ENCODE measurements around the gene NAV2.

The NAV2 gene

GRCh38 chr11:19779740-19780139, 67.1 kb downstream of the NAV2 start:
- DNase-seq = no peak

DNA sequence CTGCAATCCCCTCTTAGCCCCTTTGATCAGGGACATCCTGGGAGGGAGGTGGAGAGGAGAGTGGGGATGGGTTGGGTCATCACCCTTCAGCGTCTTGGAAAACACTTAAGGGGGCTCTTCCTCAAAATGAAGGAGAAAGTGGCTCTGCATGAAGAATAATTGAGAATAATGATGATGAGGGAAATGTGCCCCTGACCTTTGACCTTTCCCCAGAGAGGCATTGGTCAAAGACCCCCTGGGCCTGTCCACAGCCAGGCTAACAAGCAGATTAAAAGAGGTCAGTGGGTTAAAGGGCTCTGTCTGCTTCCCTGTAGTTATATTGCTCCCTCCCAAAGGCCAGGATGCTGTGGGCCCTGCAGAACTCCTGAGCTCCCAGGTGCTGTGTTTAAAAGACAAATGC, 68.7 kb downstream of the NAV2 start:
- DNase-seq = no peak

GRCh38 chr11:19785265-19785664, 72.6 kb downstream of the NAV2 start:
- no peak for DNase-seq

- DNase-seq = no peak
Observed at GRCh38 chr11:19786644-19787043, 74.0 kb downstream of the NAV2 start.

DNA sequence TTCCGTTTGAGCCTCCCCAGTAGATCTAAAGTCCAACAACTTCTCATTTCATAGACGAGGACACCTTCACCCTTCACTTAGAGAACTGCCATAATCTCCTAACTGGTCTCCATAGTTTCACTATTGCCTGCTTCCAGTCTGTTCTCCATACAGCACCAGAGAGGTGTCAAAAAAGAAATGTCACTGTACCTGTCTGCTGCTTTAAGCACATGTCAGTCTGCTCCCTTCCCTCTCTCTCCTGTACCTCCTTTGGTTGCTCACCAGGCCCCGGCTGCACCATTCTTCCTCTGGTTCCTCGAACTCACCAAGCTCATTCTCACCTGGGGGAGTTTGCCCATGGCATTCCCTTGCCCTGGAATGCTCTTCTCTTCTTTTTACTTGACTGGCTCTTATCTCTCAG, 75.8 kb downstream of the NAV2 start:
- DNase-seq = no peak

DNA sequence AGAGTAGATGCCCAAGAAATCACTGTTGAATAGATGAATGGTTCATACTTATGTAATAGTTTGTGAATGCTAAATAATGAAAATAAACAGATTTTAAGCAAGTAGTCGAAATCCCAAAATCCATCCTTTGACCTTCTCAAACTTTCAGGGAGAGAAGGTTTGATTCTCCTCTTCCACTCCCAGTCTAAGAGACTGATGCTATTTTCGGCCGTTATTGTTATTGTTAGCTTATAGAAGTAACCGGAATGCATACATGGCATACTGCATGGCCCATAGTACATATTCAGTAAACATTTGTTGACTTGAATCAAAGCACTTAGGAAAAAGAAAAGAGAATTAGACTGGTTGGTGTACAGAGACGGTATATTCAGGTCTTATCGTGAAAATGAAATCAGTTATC, 76.6 kb downstream of the NAV2 start:
- DNase-seq = no peak

DNA sequence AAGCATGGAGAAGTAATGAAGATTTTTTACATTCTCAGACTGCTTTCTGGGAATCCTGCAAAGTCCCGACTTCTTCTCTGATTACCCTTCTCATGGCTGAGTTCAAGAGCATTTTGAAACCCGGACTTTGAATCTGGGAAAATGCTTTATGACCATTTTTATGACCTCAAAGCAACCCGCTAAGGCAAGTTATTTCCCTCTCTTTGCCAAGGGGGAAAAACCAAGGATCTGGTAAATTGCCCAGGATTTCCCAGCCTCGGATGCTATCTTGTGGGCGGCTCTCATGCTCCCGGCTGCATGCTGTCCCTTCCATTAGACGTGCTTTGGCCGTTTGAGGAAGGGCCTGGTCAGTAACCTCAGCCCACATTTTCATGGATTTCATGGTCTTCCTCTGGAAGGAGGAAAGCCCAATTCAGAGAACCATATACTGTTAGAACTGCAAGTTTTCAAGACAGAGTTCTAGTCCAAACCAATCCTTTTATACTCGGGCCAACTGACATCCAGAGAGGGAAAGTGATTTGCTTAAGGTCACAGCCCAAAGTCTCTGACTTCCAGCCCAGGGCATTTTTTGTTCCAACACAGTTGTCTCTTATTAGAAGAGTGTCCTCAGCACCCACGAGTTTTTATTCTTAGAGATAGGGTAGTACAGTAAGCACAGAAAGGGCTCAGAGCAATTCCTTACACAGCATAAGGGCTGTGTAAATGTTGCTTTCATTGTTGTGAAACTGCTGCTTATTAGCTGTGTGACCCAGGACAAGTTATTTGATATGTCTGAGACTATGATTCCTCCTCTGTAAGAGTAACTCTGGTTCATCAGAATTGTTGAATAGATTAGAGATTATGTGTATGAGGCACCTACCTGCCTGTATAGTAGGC, 77.4 kb downstream of the NAV2 start:
- DNase-seq = no peak

GRCh38 chr11:19790831-19791552, 78.4 kb downstream of the NAV2 start:
- DNase-seq = no peak

DNA sequence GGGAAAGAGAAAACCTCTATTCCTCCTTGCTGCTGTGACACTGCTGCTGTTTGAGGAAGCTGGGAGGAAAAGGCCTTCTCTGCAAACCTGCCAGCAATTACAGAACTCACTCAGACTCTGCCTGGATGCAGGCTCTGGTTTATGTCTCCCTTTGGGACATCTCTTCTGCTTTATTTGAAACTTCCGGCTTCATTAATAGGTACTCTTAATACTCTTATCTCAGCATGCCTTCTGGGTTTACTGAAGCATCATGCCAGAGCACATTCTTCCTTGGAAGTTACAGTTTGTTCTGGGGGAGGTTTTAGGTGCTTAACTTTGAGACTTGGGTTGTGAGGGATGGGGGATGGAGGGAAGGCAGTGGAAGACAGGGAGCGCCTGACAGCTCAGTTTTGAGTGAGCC, 79.9 kb downstream of the NAV2 start:
- no peak for DNase-seq

DNA sequence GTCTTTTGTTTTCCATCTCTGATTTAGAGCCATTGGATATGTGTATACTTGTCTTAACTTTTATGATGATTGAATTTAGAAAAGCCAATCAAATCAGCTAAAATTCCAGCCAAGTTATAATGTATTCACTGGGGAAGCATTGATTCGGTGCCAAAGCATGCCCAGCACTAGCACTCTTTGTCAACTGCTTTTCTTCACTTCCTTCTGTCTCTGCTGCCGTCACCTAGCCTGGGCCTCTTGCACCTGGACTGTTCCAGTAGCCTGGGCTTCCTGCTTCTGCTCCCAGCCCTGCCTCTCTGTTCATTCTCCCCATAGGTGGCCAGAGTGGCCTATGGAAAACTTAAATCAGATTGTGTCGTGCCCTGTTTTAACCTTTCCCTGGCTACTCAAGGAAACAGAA, 80.7 kb downstream of the NAV2 start:
- DNase-seq = no peak

GRCh38 chr11:19794161-19794560, 81.5 kb downstream of the NAV2 start:
- DNase-seq = no peak

DNA sequence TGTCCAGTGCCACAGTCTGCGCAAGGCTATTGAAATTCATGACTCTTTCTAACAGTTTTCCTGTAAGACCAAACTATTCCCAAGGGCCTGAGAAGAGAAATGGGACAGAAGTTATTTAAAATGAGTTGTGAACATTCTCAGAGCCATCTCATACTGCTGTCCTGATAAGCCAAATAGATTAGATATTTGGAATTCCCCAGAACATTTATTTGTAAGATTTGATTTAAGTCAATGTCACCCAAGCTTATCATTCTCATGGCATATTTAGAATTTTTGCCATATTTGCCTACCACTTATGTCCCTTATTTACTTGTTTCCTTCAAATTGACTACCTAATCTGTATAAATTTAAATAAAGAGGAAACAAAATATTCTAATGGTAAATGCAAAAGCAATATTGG, 82.4 kb downstream of the NAV2 start:
- no peak for DNase-seq

DNA sequence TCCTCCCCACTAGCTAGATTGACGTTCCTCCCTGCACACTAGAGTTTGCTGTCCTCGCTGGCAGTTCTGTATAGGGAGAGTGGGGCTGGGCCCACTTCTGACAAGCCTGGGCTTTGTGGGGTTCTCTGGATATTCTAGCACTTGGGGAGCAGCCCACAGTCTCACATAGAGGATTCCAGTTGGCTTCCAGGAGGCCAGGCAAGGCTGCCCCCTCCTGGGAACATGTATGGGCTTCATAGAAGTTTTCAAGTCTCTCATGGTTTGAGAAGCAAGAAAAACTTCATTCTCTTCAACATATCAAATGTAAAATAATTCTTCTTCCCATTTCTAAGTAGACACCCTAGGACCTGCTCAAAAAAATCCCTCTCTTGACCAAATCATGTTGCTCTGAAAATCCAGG, 87.5 kb downstream of the NAV2 start:
- no peak for DNase-seq

DNA sequence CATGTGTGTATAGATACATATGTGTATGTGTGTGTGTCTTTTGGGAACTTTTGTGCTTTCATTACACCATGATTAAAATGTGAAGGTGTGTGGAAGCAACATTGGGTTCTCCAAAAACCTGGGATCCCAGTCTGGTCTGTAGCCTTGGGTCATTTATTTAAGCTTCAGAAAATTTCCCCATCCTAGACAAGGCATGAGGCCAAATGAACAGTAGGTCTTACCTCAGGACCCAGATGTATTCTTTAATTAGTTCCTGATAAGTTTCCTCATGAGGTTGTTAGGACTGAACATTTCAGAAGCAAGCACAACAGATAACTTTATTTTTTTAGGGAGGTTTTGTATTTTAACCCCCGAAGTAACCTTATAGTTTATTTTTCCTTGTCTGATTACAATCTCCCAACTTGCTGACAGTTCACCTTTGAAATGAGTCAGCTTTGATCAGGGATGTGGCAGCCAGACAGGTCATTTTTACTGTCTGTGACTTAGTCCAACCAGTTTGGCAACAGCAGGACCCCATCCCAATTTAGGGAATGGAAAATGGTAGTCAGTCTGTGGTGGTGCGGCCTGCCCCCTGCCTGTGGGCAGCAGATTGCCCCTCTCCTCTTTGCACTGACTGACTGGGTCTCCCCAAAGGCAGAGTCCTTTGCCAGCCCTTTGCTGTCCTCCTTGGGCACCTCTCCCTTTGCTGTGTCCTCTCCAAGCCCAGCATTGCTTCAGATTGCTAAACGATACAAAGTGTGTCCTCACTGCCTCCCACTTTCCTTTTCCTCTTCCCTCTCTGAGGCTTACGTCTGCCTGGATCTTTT, 88.3 kb downstream of the NAV2 start:
- no peak for DNase-seq

DNA sequence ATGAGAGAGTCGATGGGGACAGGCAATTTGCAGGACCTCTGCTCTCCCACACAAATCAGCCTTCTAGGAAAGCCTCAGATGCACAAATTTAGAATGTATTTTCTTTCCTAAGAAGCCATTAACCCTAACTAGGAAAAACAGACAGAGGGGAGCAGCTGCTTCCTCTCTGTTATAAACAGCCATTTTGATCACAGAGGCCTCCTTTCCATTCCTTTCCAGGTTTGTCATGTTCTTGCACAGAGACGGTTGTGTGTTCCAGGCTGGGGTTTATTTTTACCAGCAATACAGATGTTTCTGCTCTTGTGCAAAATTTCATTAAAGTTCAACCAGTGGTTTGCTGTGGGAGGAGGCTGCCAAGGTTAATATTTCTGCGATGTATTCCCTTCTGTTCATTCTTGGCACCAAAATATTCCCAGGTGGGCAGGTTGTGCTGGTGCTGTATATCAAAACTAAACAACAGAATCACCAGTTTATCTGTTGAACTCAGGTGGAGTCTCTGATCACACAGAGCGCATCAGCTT, 90.2 kb downstream of the NAV2 start:
- DNase-seq = no peak

DNA sequence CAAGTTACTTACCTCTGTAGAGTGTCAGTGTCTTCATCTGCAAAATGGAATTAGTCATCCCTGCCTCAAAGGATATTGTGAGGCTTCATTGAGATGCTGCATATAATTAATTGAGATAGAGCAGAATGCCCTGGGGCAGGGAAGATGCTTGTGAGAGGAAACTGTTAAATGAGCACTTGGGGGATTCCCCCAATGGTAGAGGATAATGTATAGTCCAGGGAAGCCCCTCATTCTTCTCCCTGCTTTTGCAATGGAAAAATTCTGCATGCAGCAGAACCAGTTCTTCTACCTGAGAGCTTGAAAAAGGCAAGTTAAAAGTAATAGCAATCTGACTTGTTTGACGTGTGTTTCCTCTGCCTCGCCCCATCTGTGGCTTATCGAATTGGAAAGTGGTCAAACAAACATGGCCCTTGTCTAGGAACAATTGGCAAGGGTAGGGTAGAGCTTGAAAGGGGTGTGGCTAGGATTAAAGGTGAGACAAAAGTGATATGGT, 90.9 kb downstream of the NAV2 start:
- no peak for DNase-seq

DNA sequence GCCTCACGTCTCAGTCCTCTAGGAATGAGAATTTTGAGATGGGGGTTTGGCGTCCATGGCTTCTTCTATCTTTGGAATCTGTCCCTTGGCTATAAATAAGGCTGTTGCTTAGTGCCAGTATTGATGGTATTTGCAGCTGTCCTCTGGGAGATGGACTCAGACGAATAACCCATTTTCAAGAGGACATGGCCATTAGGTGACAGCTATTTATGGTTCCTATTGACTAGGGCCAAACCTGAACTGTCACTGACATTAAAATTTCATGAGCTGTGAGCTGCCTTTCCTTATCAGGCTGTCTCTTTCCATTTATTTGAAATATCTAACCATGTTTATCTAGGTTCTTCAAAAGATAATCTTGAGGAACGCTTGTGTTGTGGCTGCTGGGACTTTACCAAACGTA, 92.7 kb downstream of the NAV2 start:
- no peak for DNase-seq

DNA sequence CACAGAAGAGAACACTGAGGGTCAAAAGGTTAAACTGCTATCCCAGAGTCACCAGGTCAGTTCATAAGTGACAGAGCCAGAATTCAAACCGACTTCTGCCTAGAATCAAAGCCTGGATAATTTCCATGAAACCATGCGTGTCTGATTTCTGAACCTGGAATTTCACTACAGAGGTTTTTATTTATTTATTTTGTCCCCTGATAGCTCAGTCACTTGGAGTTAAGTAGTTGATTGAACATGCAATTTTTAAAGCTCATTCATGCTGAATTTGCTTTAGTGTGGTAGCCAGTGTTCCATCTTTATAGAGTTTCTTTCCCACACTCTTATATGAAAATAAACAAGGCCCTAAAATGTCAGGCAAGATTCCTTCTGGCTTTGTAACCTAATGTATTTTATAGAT, 93.2 kb downstream of the NAV2 start:
- no peak for DNase-seq

DNA sequence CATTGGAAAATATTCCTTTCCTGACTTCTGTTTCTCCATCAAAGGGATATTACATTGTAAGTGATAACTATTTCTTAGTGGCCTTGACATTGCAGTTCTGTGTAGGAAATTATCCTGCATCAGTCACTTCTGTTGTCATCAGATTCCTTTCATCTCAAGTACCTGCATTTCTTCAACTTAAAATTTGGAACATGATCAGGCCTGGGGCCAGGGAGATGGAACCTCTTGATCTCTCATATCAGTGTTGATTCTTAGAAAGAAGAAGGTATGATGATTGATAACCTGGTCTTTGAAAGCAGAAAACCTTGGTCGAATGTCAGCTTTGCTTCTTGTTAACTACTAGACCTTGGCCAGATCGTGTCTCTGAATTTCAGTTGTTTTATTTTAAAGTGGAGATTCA, 93.6 kb downstream of the NAV2 start:
- no peak for DNase-seq

DNA sequence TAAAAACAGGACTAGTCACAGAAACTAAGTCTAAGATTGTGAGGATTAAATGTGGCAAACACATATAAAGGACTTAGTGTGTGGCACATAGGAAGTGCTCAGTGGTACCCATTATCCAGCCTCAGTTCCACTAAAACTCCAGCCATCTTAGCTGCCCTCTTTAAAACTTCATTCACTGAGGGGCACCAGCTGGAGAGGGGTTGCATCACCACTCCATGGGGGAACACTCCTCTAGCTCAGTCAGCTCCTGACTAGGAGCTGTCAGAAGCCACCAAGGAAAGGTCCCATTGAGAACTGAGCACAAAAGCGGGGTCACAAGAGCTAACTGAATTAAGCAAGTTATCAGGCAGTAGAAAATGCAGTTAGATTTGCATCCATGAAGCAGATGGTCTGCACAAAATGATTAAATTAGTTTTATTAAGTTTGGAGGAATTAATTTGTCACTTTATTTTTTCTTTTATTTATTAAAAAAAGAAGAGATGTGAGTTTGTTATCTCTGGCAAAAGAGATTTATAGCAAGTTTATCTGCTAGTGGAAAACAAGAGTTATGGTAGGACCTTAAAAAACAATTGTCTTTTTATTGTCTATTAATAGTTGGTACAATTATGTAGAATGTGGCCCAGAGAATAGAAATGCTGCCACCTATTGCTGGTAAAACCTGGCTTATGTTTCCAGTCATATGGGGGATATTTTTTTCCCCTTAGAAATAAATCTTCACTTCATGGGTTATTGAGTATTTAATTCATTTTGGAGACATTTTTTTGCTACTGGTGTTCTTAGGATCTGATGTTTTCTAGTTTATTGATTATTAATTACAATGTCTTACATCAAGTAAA, 95.7 kb downstream of the NAV2 start:
- no peak for DNase-seq

DNA sequence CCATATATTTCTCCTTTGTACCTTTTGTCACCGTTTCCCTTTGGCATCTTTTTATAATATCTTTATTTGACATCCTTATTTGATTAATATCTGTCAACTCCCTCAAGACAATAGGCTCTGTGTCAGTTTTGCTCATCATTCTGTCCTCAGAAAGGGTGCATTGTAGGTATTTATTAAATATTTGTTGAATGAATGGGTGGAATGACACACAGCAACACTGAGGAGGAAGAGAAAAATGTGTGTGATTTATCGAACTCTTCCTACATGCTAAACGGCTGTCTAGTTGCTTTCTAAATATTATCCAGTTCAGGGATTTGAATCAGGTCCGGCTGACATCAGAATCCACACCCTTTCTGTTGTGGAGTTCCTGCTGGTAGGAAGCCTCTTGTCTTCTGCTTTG, 98.2 kb downstream of the NAV2 start:
- DNase-seq = no peak

DNA sequence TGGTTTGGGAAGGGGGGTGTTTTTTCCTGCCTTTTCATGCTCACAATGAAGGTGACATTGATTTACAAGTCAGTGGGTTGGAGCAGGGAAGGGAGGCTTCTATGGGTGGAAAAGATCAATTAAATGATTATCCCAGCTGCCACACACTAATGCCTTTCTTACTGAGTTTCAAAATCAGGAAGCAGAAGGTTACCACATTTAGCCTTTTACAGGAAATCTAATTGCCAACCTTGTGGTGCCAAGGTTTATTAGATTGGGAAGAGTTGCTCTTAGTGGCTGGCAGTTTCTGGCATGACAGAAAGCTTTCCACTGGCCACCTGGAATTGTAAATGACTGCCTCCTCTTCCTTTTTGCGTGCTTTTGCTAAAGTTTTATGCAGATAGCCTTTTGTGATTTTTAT, 98.7 kb downstream of the NAV2 start:
- no peak for DNase-seq
